ENCODE results near the gene ARHGAP33. TPM values are rescaled to one million over a fixed set of nuclear protein-coding genes. Genes with fewer than 3 reads are reported as not detected.

ARHGAP33 gene
- total and polyA plus RNA-seq, 10 of the 15 experiments (the other 5 are each of a cell fraction or from before 2014, with no cell fraction given), result 0.05 to 22.9 (median 2.3) TPM; not detected in 1

- TF ChIP-seq ZBTB40 (IDR thresholded peaks at IDR 0.05; ENCODE audit: borderline replicate concordance) (no peak), NR2C2 (IDR thresholded peaks at IDR 0.05; ENCODE audit: borderline replicate concordance, control insufficient read depth, insufficient read length, low read depth) (no peak), FOXM1 (IDR thresholded peaks at IDR 0.05; ENCODE audit: low read depth, low read length) (no peak), PML (IDR thresholded peaks at IDR 0.05; ENCODE audit: low read length) (no peak)
Measured at GRCh38 chr19:35816846-35817245, 41.5 kb downstream of the ARHGAP33 start (continued).

DNA sequence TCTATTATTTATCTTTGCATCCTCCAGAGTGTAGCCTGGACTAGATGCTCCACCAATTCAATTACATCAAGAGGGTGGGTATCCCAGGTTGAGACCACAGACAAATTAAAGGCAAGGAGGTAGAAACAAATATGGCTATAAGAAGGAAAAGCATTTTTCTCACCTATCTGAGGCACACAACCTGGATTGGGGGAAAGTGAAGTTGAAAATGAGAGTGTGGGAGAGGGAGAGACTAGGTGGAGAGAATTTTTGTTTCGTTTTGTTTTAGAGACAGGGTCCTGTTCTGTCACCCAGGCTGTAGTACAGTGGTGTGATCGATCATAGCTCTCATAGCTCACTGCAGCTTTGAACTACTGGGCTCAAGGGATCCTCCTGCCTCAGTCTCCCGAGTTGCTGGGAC lies 43.1 kb downstream of the ARHGAP33 start:
- intact Hi-C loops (cut with micrococcal nuclease; ENCODE audit: unreplicated experiment) (loop anchor here (2.0 kb wide), 1 partner anchor 124 kb away; no protein-coding TSS in a partner anchor), in situ Hi-C loops (cut with MboI) (no loop called here)
- FAIRE-seq (no peak), DNase-seq (ENCODE audit: low read depth, low spot score) (no peak), ATAC-seq (no peak)
- TF ChIP-seq ZNF217 (IDR thresholded peaks at IDR 0.05), result no peak
- TF ChIP-seq TAF1 (IDR thresholded peaks at IDR 0.05; ENCODE audit: borderline replicate concordance, low read depth, low read length), result no peak
- no peak for TF ChIP-seq CBX3 (IDR thresholded peaks at IDR 0.05; ENCODE audit: borderline replicate concordance, low read depth)
- TF ChIP-seq ASH2L (IDR thresholded peaks at IDR 0.05; ENCODE audit: borderline replicate concordance, low read depth), result no peak
- no peak for TF ChIP-seq NFXL1 (IDR thresholded peaks at IDR 0.05; ENCODE audit: borderline replicate concordance)
- no peak for TF ChIP-seq ZNF24 (IDR thresholded peaks at IDR 0.05)
- TF ChIP-seq POLR2A (IDR thresholded peaks at IDR 0.05; ENCODE audit: low read depth, low read length), result no peak
- Histone ChIP-seq H3K36me3 (ENCODE audit: control insufficient read depth in 2 of 2, insufficient read depth in 2 of 2, low read length in 1 of 2) (no peaks in the 10 kb centered on the region), H2AFZ (ENCODE audit: control insufficient read depth, low read depth, low read length) (no peak overlapping the region), H3K4me3 (no peak overlapping the region), H3K79me2 (ENCODE audit: control insufficient read depth, insufficient read depth, low read length) (no peaks in the 10 kb centered on the region), H3K4me2 (ENCODE audit: control insufficient read depth, insufficient read depth) (no peak overlapping the region), H3K9ac (ENCODE audit: control insufficient read depth, insufficient read depth, low read length) (no peak overlapping the region), H3K4me1 (ENCODE audit: control insufficient read depth, insufficient read depth, low read length) (no peaks in the 10 kb centered on the region), H3K27me3 (replicated peaks in 1 of 2; ENCODE audit: control insufficient read depth in 2 of 2, insufficient read depth in 2 of 2, low read length in 1 of 2) (0 out of 4 replicates have a peak, but pooled peaks cover 0 to 3% of the 10 kb centered on the region in 2 experiments), H3K27ac (ENCODE audit: control insufficient read depth, insufficient read depth) (no peak overlapping the region), H4K20me1 (ENCODE audit: control insufficient read depth, insufficient read depth) (no peaks in the 10 kb centered on the region), H3K9me3 (replicated peaks; ENCODE audit: control insufficient read depth, insufficient read depth, low read length) (no peaks in the 10 kb centered on the region)
- ChIA-PET CTCF (no interaction called here), SMC1A (ENCODE audit: uncharacterized antibody, unreplicated experiment) (no interaction called here), RAD21 (ENCODE audit: unreplicated experiment) (interaction anchor here (2.0 kb wide), 1 partner anchor 126 kb away, joined by 6 read pairs; no protein-coding TSS in a partner anchor), POLR2A (interaction anchor here (1.4 kb wide), 1 partner anchor 8 kb away, joined by 5 read pairs; no protein-coding TSS in a partner anchor)
- no TSS peak for BruUV-seq (replicated peaks)
- WGBS (ENCODE audit: insufficient coverage, insufficient replicate concordance, low lambda C conversion rate, missing lambda C conversion rate), result 0% methylated on average over 3 of the region's 3 CpGs
